ENCODE measurements around the gene TESMIN.

The TESMIN gene

GRCh38 chr11:68751331-68751856 is at the start of gene TESMIN:
Gene TESMIN, minus strand, starts transcription at chr11:68751520. Its CDS starts 860 bp downstream, at chr11:68750660.
- DNase-seq (ENCODE audit: low read depth) = peak; percentile 32

- no peak for DNase-seq (ENCODE audit: low read depth)
Observed at GRCh38 chr11:68798221-68798813, 47.0 kb upstream of the TESMIN start.

- no peak for DNase-seq (ENCODE audit: low read depth)
Observed at GRCh38 chr11:68796801-68797200, 45.5 kb upstream of the TESMIN start.

- no peak for DNase-seq (ENCODE audit: low read depth)
Observed at GRCh38 chr11:68792400-68792966, 41.2 kb upstream of the TESMIN start.

GRCh38 chr11:68784653-68785052 is 33.3 kb upstream of the TESMIN start:
- no peak for DNase-seq (ENCODE audit: low read depth)

- no peak for DNase-seq (ENCODE audit: low read depth)
Observed at GRCh38 chr11:68783216-68783821, 32.0 kb upstream of the TESMIN start.

GRCh38 chr11:68782711-68783110 is 31.4 kb upstream of the TESMIN start:
- no peak for DNase-seq (ENCODE audit: low read depth)

- no peak for DNase-seq (ENCODE audit: low read depth)
Observed at GRCh38 chr11:68780829-68781228, 29.5 kb upstream of the TESMIN start.

GRCh38 chr11:68778205-68778604 is 26.9 kb upstream of the TESMIN start:
- DNase-seq (ENCODE audit: low read depth) = no peak

GRCh38 chr11:68776442-68777235 is 25.3 kb upstream of the TESMIN start:
- no peak for DNase-seq (ENCODE audit: low read depth)

GRCh38 chr11:68775951-68776388 is 24.6 kb upstream of the TESMIN start:
- DNase-seq (ENCODE audit: low read depth) = no peak

- DNase-seq (ENCODE audit: low read depth) = no peak
Observed at GRCh38 chr11:68774194-68774585, 22.9 kb upstream of the TESMIN start.

- DNase-seq (ENCODE audit: low read depth) = no peak
Observed at GRCh38 chr11:68773521-68774193, 22.3 kb upstream of the TESMIN start.

- DNase-seq (ENCODE audit: low read depth) = no peak
Observed at GRCh38 chr11:68772936-68773335, 21.6 kb upstream of the TESMIN start.

- DNase-seq (ENCODE audit: low read depth) = no peak
Observed at GRCh38 chr11:68770781-68771180, 19.5 kb upstream of the TESMIN start.

- no peak for DNase-seq (ENCODE audit: low read depth)
Observed at GRCh38 chr11:68767672-68768071, 16.4 kb upstream of the TESMIN start.

GRCh38 chr11:68766786-68767185 is 15.5 kb upstream of the TESMIN start:
- no peak for DNase-seq (ENCODE audit: low read depth)

GRCh38 chr11:68764746-68765145 is 13.4 kb upstream of the TESMIN start:
- DNase-seq (ENCODE audit: low read depth) = no peak

GRCh38 chr11:68763926-68764657 is 12.8 kb upstream of the TESMIN start:
- no peak for DNase-seq (ENCODE audit: low read depth)

- DNase-seq (ENCODE audit: low read depth) = no peak
Observed at GRCh38 chr11:68763181-68763721, 11.9 kb upstream of the TESMIN start.

- DNase-seq (ENCODE audit: low read depth) = no peak
Observed at GRCh38 chr11:68762481-68762880, 11.2 kb upstream of the TESMIN start.

All from HS-5 (cell line).